ENCODE results near the gene HS6ST1. TPM values are rescaled to one million over a fixed set of nuclear protein-coding genes. Genes with fewer than 3 reads are reported as not detected.
"Not testable (repeated sequence)": the region's sequence is repeated elsewhere in the genome, so short reads cannot be mapped to it uniquely, and the experiment has no call there.

Gene HS6ST1
- total RNA-seq, 2 donors from 2014 or later = 19.3 to 22.9 TPM

GRCh38 chr2:128271911-128272600 is 46.6 kb downstream of the HS6ST1 start:
- Histone ChIP-seq H3K27ac (no peak overlapping the region), H3K4me3 (no peak overlapping the region), H3K9me3 (no peaks in the 10 kb centered on the region), H3K36me3 (no peaks in the 10 kb centered on the region), H3K9ac (ENCODE audit: low read depth in 2 of 2, low read length in 2 of 2) (no peak overlapping the region), H3K27me3 (no peaks in the 10 kb centered on the region), H3K4me1 (no peaks in the 10 kb centered on the region)
- DNase-seq = no peak
- no peak for TF ChIP-seq CTCF (IDR thresholded peaks at IDR 0.05)
- intact Hi-C loops (cut with DNase I) = no loop called here

- TF ChIP-seq CTCF (IDR thresholded peaks at IDR 0.05) = no peak
- no peak for DNase-seq
- Histone ChIP-seq H3K9ac (ENCODE audit: low read depth in 2 of 2, low read length in 2 of 2) (no peak overlapping the region), H3K4me1 (no peaks in the 10 kb centered on the region), H3K27ac (no peak overlapping the region), H3K4me3 (no peak overlapping the region), H3K27me3 (no peaks in the 10 kb centered on the region), H3K9me3 (no peaks in the 10 kb centered on the region), H3K36me3 (no peaks in the 10 kb centered on the region)
- intact Hi-C loops (cut with DNase I) = no loop called here
Measured at GRCh38 chr2:128271597-128271910, 47.1 kb downstream of the HS6ST1 start.

- no peak for DNase-seq
- intact Hi-C loops (cut with DNase I) = no loop called here
- no peak for TF ChIP-seq CTCF (IDR thresholded peaks at IDR 0.05)
- Histone ChIP-seq H3K9ac (ENCODE audit: low read depth in 2 of 2, low read length in 2 of 2) (no peak overlapping the region), H3K27ac (no peak overlapping the region), H3K27me3 (no peaks in the 10 kb centered on the region), H3K4me3 (no peak overlapping the region), H3K4me1 (no peaks in the 10 kb centered on the region), H3K9me3 (no peaks in the 10 kb centered on the region), H3K36me3 (no peaks in the 10 kb centered on the region)
Measured at GRCh38 chr2:128270672-128271596, 47.7 kb downstream of the HS6ST1 start.

- DNase-seq = no peak
- Histone ChIP-seq H3K9me3 (no peaks in the 10 kb centered on the region), H3K4me1 (no peaks in the 10 kb centered on the region), H3K27me3 (no peaks in the 10 kb centered on the region), H3K9ac (ENCODE audit: low read depth in 2 of 2, low read length in 2 of 2) (no peak overlapping the region), H3K27ac (no peak overlapping the region), H3K36me3 (no peaks in the 10 kb centered on the region), H3K4me3 (no peak overlapping the region)
- TF ChIP-seq CTCF (IDR thresholded peaks at IDR 0.05) = no peak
- intact Hi-C loops (cut with DNase I) = no loop called here
Measured at GRCh38 chr2:128269990-128270671, 48.5 kb downstream of the HS6ST1 start.

- TF ChIP-seq CTCF (IDR thresholded peaks at IDR 0.05) = no peak
- intact Hi-C loops (cut with DNase I) = no loop called here
- no peaks in the 10 kb centered on the region for H3K27me3 ChIP-seq
- no peak overlapping the region for H3K4me3 ChIP-seq
- no peaks in the 10 kb centered on the region for H3K9me3 ChIP-seq
- no peaks in the 10 kb centered on the region for H3K36me3 ChIP-seq
- no peak overlapping the region for H3K9ac ChIP-seq (ENCODE audit: low read depth in 2 of 2, low read length in 2 of 2)
- H3K27ac ChIP-seq = no peak overlapping the region
- no peak for DNase-seq
- no peaks in the 10 kb centered on the region for H3K4me1 ChIP-seq
Measured at GRCh38 chr2:128269063-128269989, 49.3 kb downstream of the HS6ST1 start.

DNA sequence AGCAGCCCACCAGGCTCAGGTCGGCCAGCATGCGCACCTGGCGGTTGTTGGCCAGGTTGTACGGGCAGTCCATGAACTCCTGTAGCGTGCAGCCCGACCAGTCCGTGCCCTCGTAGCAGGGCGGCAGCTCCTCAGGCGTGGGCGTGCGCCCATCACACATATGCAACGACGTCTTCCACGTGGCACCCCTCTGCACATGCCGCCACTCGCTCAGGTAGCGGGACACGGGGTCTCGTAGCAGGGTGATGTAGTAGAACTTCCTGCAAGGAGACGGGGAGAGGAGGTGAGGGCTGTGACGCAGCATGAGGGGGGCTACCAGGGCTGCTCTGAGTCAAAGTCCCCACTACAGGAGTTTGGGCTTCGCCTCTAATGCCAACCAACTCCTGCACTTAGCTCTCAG is 50.1 kb downstream of the HS6ST1 start:
- H3K27me3 ChIP-seq; H3K36me3 ChIP-seq; H3K9me3 ChIP-seq; H3K4me3 ChIP-seq; H3K4me1 ChIP-seq; H3K27ac ChIP-seq; intact Hi-C loops (cut with DNase I); H3K9ac ChIP-seq (ENCODE audit: low read depth in 2 of 2, low read length in 2 of 2): not testable (repeated sequence)
- peak; percentile 14 for DNase-seq

GRCh38 chr2:128268145-128268544 is 50.5 kb downstream of the HS6ST1 start:
- H3K9me3 ChIP-seq; intact Hi-C loops (cut with DNase I); H3K9ac ChIP-seq (ENCODE audit: low read depth in 2 of 2, low read length in 2 of 2); H3K4me1 ChIP-seq; H3K36me3 ChIP-seq; H3K27me3 ChIP-seq; H3K4me3 ChIP-seq; H3K27ac ChIP-seq: not testable (repeated sequence)
- peak; percentile 13 for DNase-seq
